Measurements from ENCODE around the gene REXO2.

REXO2 gene

DNA sequence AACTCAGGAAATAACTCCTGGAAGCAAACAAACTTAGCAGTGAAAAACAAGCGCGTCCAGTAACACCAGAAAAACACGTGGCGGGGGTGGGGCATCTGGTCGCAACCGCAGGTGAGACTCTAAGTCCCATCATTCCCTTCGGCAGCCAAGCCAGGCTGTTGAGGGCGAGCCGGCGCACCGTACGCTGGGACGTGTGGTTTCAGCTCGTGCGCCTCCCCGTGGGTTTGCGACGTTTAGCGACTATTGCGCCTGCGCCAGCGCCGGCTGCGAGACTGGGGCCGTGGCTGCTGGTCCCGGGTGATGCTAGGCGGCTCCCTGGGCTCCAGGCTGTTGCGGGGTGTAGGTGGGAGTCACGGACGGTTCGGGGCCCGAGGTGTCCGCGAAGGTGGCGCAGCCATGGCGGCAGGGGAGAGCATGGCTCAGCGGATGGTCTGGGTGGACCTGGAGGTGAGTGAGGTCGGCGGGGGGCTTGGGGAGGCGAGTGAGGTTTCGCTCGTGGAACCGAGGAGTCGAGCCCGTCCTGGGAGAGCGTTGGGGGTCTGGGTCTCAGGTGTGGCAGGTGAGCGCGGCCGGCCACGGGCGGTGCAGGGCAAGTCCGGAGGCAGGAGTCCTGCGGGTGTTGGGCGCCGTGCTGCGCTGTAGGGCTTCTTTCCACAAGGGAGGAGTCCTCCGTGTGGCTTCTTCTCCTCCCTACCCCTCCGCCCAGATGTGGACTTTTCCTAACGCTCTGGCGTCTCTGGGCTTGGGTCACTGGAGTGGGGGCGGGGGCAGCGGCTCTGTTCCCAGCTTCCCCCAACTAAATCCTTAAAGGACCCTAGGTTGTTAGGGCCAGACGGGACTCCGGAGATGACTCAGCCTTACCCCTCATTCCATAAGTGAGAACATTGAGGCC lies at the start of gene REXO2:
Gene REXO2 (plus strand): TSS at position 239 of the 892 bp plus-strand sequence. CDS start 62 bp downstream, at position 301.
- peak; percentile 85 to 87 for DNase-seq (ENCODE audit: low read depth in 2 of 2)

DNA sequence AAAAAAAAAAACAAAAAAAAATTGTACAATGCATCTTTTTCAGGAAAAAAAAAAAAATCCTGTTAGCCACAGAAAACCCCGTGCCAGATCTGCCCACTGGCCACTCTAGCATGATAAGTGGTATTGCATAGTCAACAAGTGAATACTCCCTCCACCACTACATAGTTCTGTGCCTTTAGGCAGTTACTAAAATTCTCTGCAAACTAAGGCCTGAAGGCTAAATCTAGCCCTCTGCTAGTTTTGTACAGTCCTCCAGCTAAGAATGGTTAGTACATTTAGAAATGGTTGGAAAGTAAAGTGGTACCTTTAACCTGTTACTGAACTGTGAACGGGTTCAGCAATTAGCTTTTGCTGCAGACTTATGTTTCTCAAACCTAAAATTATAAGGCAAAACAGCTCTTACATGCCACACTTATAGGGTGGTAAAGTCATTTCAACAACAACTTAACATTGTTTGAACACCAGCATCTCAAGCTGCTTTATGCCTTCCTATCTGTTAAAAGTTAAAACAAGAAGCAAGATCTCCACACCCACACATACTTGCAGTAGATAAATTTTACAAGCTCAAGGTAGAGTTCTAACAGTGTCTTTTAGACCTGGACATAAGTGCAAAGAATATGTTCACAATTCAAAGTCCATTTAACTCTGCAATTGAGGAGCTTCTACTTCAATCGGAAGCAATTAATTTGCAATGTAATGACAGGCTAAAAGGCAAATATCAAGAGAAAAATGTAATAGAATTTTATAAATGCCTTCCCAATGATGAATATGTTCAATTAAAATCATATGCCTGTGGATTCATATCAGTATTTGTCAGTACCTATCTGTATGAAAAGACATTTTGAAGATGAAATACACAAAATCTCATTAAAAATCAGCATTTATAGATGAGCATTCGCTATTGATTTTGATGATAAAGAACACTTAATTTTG lies 46.3 kb upstream of the REXO2 start:
- no peak for DNase-seq (ENCODE audit: low read depth in 2 of 2)

DNA sequence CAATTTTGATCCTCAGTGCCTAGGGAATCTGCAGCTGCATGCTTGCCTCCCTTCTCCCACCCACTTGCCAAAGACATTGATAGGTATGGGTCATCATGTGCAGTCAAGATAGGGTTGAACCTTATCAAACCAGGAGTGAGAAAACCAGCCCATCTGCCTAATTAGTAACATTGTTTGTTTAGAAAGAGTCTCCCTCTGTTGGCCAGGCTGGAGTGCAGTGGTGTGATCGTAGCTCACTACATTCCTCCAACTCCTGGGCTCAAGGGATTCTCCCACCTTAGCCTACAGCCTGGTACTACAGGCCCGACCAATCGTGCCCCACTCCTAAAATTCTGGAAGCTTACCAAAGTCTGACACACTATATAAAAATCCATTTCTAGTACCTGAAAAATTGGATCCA lies 43.5 kb upstream of the REXO2 start:
- DNase-seq (ENCODE audit: low read depth in 2 of 2) = no peak

DNA sequence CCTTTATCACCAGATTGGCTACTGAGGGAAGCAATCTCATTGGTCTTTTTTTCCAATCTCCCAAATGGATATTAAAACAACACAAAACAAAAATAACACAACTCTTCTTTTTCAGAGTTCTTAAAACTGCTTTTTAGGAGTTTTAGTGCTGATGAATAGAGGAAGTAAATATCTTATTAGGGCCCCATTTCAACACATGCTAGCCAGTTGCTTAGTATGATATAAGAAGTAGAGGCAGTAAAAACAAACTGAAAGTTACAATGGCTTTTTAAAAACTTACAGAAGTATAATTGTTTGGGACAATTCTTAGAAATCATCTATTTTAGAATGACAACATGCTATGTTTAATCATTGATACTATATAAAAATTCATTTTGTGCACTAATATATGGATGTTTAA lies 42.4 kb upstream of the REXO2 start:
- DNase-seq (ENCODE audit: low read depth in 2 of 2) = no peak

DNA sequence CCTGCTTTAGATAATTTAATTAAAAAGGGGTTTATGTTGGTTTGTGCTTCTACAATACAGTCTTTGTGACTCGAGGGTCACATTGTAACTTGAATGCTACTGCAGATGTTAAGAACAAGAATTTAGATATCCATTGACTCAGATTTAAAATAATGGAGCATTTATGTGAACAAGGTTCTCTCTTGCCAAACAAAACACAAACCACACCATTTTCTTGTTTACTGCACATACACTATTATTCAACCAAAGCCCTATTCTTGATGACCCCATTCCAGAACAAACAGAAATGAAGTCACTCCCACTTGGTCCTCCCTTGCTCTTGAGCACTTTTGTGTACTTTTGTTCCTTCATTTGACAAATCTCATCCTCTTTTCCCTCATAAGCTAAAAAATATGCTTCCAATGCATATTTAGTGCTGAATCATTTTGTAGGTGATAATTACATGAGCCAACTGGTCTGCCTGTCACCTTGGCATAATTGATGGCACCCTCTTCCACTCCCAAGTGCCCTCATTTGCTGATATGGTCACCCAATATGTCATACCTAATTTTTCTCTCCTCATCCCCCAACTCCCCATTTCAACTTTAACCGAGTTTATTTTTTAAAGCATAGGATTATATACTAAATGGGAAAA lies 41.8 kb upstream of the REXO2 start:
- DNase-seq (ENCODE audit: low read depth in 2 of 2) = no peak

DNA sequence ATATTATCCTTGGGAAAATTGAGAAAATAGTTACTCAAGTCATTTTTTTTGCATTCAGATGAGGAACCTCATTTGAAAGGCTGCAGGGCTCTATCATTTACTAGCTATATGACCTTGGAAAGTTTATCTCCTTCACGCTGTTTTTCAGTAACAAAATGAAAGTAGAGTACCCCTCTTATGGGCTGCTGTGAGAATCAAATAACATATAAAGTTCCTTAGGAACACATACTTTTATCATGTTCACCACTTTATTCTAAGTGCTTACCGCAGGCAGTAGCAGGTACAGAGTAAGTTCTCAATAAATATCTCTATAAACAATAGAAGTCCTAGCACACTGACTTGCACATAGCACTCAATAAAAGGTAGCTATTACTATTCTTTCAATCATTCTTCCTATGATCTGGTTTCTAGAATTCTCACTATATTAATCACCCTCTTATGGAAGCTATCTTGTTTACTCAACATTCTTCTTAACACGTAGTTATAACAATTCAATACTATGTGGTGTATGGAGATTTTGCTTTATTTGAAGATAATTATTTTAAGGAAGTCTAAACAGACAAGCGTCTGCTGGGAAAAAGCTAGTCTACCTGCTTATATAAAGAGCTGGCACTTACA lies 40.9 kb upstream of the REXO2 start:
- DNase-seq (ENCODE audit: low read depth in 2 of 2) = no peak

DNA sequence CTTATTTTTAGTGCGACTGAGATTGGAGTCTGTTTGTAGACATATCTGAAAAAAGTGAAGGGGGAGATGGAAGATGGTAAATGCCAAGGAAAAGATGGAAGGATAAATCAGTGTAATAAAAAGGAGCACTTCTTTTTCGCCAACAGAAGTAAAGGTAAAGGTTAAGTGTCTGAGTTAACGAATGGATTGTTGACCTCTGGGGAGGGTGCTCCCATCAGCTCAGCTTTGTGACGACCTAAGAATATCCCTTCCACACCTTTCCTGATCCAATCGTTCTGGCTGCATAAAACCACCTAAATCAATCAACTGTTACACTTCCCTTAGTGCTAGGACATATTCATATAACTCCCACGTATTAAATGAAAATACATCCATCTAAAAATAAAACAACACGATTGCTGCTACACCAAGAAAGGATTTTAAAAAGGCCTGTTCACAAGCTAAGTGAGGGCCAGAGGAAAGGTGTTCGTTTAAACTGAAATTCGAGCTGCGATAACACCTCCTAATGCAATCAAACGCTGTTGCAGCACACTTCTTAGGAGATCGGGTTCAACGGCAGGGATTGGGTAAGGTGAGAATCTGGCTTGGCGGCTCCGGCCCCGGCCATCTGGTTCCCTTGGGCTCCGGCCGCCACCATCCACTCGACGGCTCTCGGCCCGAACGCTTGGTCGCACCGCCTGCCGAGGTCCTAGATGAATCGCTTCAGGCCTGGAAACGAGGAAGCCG lies 39.6 kb upstream of the REXO2 start:
- no peak for DNase-seq (ENCODE audit: low read depth in 2 of 2)

DNA sequence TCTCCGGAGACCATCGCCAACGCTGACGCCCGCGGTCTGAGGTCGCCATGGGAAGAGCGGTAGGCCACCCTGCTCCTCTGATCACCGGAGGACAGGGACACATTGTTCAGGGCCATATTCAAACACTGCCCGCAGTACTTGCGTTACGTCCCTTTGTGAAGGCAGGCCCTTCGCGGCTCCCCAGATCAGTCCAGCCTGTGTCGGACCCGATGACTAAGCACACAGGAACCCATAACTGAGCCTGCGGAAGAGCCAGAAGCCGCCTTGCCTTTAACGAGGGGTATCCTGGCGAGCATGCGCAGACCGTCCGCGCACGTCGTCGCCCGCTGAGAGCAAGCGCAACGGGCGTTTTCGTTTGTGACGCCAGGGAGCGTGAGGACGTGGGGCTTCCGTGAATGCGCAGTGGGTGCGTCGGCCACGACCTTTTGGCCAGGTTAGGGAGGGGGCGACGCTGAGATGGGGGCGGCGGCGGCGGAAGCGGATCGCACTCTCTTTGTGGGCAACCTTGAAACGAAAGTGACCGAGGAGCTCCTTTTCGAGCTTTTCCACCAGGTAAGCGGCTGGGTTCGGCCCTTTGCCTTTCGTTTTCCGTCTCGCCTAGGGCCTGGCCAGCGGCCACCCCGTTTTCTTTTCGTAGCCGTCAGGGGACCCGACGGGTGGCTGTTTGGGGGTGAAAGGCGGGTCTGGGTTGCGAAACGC lies 38.9 kb upstream of the REXO2 start, which contains the start of the genes C11orf71 and RBM7:
Gene C11orf71 (minus strand): TSS at position 296 of the 699 bp plus-strand sequence. CDS start 180 bp downstream, at position 116.
Gene RBM7 (plus strand): TSS at position 451 of the 699 bp plus-strand sequence. CDS start 6 bp downstream, at position 457.
- DNase-seq (ENCODE audit: low read depth in 2 of 2) = peak; percentile 96 to 97

DNA sequence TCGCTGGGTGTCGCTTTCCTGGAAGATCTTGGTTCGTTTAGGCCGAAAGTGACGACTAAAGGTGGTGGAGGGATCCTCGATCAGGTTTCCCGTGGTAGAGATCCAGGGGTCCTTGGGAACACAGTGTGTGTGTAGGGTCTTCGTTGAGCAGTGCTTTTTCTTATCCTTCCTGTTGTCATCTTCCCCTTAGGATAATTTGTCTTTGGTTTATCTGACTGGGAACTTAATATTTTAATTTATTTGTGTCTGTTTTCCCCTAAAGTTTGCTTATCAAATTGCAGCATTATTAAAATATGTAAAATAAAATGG lies 38.4 kb upstream of the REXO2 start:
- no peak for DNase-seq (ENCODE audit: low read depth in 2 of 2)

DNA sequence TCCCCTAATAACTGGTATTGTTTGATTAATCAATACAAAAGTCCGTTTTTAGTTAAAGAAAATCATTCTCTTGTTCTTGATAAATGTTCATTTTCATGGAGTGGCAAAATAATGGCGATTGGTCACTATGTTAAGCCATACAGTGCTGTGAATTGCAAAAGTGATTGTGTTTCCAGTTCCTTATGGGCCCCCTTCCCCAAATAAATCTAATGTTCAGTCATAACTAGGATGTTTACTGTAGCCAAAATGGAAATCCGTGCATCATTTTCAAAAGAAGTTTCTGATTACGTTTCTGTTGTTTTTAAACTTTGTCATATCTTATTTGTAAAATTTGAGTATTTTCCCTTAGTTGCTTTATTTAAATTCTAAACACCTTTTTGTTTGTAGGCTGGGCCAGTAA lies 38.0 kb upstream of the REXO2 start:
- DNase-seq (ENCODE audit: low read depth in 2 of 2) = no peak

DNA sequence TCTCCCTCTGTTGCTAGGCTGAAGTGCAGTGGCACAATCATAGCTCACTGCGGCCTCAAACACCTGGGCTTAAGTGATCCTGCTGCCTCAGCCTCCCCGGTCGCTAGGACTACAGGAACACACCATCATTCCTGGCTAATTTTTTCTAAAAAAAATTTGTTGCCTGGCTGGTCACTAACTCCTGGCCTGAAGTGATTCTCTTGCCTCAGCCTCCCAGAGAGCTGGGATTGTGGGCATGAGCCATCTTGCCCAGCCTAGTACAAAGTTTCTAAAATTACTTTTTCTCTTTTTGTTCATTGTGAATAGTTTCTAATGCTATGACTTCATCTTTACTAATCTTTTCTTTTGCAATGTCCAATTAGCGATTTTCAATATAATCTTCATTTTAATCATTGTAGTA lies 26.3 kb upstream of the REXO2 start:
- no peak for DNase-seq (ENCODE audit: low read depth in 2 of 2)

DNA sequence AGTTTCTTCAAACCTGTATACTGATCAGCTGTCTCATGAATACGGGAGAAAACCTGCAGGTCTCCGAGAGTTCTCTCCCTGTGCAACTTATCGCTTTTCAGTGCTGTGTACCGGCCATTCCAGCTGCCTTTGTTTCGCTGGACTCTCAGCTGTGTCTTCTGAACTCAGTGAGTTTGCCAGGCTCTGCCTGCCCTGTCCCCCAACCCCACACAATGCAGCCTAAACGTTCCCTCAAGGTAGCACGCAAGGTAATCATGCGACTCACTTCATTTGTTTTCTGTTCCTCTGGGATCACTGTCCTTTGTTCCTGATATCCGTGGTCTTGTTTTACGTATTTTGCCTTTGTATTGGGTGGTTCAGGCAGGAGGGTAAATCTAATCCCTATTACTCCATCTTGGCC lies 25.3 kb upstream of the REXO2 start:
- DNase-seq (ENCODE audit: low read depth in 2 of 2) = no peak

DNA sequence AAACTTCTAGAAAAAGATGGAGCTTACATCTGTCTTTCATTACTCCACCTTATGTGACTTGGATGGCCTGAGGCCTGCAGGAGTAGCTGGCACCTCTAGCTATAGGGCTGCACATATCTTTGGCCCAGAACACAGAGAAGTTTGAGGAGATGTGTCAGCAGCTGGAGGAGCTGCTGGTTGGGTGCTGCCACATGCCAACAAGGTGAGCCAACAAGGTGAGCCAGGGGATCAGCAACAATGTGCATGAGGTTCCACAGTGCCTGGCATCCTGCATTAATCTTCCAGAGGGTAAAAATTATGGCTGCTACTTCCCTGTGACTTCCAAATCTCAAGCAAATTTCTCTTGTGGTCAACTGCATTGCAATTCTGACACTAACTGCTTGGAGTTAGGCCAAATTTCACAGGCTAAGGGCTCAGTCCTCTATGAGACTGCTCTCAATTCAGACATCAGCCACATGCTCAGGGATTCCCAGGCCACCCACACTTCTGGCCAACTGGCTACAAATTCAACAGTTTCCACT lies 22.8 kb upstream of the REXO2 start:
- DNase-seq (ENCODE audit: low read depth in 2 of 2) = no peak

DNA sequence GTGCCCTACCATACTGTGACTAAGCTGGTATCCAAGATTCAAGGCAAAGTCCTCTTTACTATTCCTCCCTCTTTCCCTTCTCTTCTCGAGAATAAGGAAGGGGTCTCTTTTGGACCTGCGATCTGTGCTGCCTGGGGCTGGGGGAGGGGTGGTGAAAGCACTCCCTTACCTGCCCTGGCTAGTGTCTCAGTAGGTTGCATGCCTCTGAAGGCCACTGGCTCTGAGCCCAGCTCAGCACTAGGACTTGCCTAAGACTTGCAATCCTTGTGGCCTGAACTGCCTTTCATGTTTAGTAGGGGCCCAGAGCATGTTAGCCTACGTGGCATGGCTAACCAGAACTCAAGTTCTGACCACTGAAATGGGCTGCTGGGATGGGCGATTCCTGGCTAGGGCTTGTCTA lies 13.0 kb upstream of the REXO2 start:
- DNase-seq (ENCODE audit: low read depth in 2 of 2) = no peak

DNA sequence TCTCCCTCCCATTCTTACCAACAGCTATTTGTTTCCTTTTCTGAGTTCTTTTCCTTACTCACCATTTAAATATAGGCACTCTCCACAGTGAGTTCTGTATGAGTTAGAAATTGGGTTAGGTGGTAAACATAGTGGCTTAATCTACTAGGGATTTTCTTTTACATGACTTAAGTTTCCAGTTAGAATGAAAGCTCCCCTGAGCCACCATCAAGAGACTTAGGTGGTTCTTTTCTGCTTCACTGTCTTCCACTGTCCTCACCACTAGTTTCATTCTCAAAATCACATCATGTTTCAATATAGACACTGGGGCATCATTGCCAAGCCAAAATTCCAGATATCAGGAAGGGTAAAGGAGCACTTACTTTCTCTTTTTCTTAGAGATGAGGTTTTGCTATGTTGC lies 9.0 kb upstream of the REXO2 start:
- no peak for DNase-seq (ENCODE audit: low read depth in 2 of 2)

DNA sequence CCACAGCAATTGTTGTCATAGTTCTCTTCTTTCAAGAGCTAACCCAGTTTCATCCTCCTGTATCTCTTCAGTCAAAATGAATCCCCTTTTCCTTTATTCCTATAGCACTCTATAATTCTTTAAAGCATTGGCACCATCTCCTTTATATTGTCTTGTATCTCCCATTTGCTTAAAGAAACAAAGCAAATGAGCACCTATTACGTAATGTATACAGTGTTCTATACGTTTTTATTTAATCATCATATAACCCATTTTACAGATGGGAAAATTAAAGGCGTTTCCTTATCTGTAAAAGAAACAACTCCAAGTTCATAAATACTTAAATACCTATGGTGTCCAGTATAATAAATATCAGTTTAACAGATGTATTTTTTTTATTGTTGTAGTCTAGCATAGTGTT lies 6.4 kb upstream of the REXO2 start:
- no peak for DNase-seq (ENCODE audit: low read depth in 2 of 2)

DNA sequence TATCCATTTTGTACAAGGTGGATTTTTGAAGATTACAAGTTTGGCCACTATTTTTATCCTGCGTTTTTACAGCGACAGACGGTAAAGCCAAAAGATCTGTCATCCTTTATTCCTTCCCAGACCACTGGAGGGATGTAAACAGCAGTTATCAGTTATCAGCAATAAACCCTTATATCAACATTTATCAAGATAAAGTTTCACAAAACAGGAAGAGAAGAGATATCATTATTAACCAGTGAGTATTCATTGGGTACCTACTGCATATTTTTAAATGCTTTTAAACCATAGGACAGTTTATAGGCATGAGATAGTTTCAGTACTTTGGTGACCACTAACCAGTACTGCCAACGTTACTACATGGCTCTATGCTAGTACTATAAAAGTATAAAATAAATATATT lies 5.9 kb upstream of the REXO2 start:
- DNase-seq (ENCODE audit: low read depth in 2 of 2) = no peak

DNA sequence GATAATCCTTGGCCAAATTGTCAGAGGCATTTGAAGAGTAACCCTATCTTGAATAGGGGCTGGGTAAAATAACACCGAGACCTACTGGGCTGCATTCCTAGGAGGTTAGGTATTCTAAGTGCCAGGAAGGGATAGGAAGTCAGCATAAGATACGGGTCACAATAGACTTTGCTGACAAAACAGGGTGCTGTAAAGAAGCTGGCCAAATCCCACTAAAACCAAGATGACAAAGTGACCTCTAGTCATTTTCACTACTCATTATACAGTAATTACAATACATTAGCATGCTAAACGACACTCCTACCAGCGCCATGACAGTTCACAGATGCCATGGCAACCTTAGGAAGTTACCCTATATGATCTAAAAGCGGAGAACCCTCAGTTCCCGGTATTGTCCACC lies 964 bp upstream of the REXO2 start:
- no peak for DNase-seq (ENCODE audit: low read depth in 2 of 2)

DNA sequence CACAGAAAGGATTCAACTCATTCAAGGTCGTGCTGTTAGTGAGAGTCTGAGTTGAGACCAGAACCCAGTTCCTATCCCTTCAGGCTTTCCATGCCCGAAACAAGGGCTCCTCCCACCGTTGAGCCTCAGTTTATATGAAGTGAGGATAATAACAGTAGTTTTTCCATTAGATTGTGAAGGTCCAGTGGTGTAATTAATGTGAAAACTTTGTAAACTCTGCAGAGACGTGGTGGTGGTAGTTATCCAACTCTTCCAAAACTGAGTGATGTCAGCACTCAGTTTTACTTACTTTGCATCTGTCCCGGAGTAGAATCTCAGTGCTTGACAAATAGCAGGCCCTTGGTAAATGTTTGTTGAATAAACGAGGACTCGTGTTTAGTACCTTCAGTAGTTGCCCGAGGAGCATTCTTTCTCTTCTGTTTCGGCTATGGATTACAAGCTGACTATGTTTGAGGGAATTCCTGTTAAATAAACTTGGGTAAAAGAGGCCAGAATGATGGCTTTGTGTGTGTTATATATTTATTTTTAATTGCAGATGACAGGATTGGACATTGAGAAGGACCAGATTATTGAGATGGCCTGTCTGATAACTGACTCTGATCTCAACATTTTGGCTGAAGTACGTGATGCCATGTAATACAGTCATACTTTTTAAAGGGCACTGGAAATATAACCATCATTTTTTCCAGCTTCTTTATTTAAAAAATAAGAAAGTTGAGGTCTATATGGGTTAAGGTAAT lies 1.0 kb downstream of the REXO2 start:
- no peak for DNase-seq (ENCODE audit: low read depth in 2 of 2)
